GM08714 (cell line): ENCODE measurements around the gene DDI2.
A peak's percentile ranks its signal among the peaks of the same experiment; 100 is the strongest.

Experiments
- H3K4me3 ChIP-seq: fragments of 200-500 bp; sonication (Bioruptor generic); 2 replicates; pipeline ENCODE4 v1.5.1; 2014; ENCODE audit warnings: mild to moderate bottlenecking, low read length, inconsistent platforms
- ZNF274 ChIP-seq: IDR thresholded peaks from 2 replicates; pipeline ENCODE4 v1.6.1; 2012; ENCODE audit warnings: mild to moderate bottlenecking, low read depth, low read length

Gene DDI2

GRCh38 chr1:15674386-15675159 is 57.3 kb downstream of the DDI2 start:
- no peak overlapping the region for H3K4me3 ChIP-seq
- TF ChIP-seq ZNF274: no peak

- H3K4me3 ChIP-seq: no peak overlapping the region
- no peak for TF ChIP-seq ZNF274
Observed at GRCh38 chr1:15676010-15676409, 58.8 kb downstream of the DDI2 start.

- no peak overlapping the region for H3K4me3 ChIP-seq
- TF ChIP-seq ZNF274: no peak
Observed at GRCh38 chr1:15676688-15677661, 59.7 kb downstream of the DDI2 start.

GRCh38 chr1:15678578-15678977 is 61.3 kb downstream of the DDI2 start:
- no peak overlapping the region for H3K4me3 ChIP-seq
- no peak for TF ChIP-seq ZNF274

- TF ChIP-seq ZNF274: no peak
- H3K4me3 ChIP-seq: no peak overlapping the region
Observed at GRCh38 chr1:15680131-15680530, 62.9 kb downstream of the DDI2 start.

- H3K4me3 ChIP-seq: no peak overlapping the region
- TF ChIP-seq ZNF274: no peak
Observed at GRCh38 chr1:15680561-15681348, 63.5 kb downstream of the DDI2 start.

GRCh38 chr1:15681349-15682292 is 64.4 kb downstream of the DDI2 start:
- no peak overlapping the region for H3K4me3 ChIP-seq
- TF ChIP-seq ZNF274: no peak

GRCh38 chr1:15682936-15683341 is 65.7 kb downstream of the DDI2 start:
- no peak overlapping the region for H3K4me3 ChIP-seq
- no peak for TF ChIP-seq ZNF274

- TF ChIP-seq ZNF274: no peak
- peak overlapping the region; percentile 97 for H3K4me3 ChIP-seq
Observed at GRCh38 chr1:15683345-15684039, 66.2 kb downstream of the DDI2 start.

- H3K4me3 ChIP-seq: peak within 1 kb of the TSS; percentile 97
- TF ChIP-seq ZNF274: no peak
Observed at GRCh38 chr1:15684042-15684461, 66.8 kb downstream of the DDI2 start, which contains the start of gene PLEKHM2. Gene PLEKHM2, plus strand, starts transcription at chr1:15684320. Its CDS starts 239 bp downstream, at chr1:15684559.

GRCh38 chr1:15684468-15685291 is 67.4 kb downstream of the DDI2 start:
- TF ChIP-seq ZNF274: no peak
- H3K4me3 ChIP-seq: peak overlapping the region; percentile 94
